MCF 10A (cell line): ENCODE data around the gene VAV3. TPM values are rescaled to one million over a fixed set of nuclear protein-coding genes. Genes with fewer than 3 reads are reported as not detected.
A peak's percentile ranks its signal among the peaks of the same experiment; 100 is the strongest.

Experiments
- BruUV-seq: library from RNA; stranded (reverse); fragments of 400-500 nt; replicated peaks from 2 replicates; lab custom pipeline; 2021; lab: Mats Ljungman, UMichigan
- CTCF ChIA-PET: fragments of 300-600 bp; sonication (Branson Sonifier 250); formaldehyde crosslinking; extraction: SDS; loops from one replicate; lab custom pipeline; 2021; ENCODE audit warnings: antibody characterized with exemption, inconsistent platforms; lab: Yijun Ruan, JAX
- POLR2A ChIA-PET: fragments of 300-600, 350-650 bp; sonication (Branson Sonifier 250); formaldehyde crosslinking; extraction: SDS; loops from one replicate; lab custom pipeline; 2020; ENCODE audit warnings: antibody characterized with exemption, inconsistent platforms; lab: Yijun Ruan, JAX
- DNase-seq: peaks from one replicate; pipeline ENCODE4 v3.0.0-alpha.2; 2018; ENCODE audit not compliant: unreplicated experiment
- H3K27ac Mint-ChIP-seq: one replicate; pipeline ENCODE4 v1.8.0; 2022; ENCODE audit warnings: mild to moderate bottlenecking, low read depth, mixed read lengths; ENCODE audit not compliant: unreplicated experiment
- H3K27me3 Mint-ChIP-seq: one replicate; pipeline ENCODE4 v1.8.0; 2022; ENCODE audit warnings: mixed read lengths; ENCODE audit not compliant: insufficient read depth, unreplicated experiment
- H3K36me3 Mint-ChIP-seq: one replicate; pipeline ENCODE4 v1.8.0; 2022; ENCODE audit warnings: mild to moderate bottlenecking, moderate library complexity, mixed read lengths; ENCODE audit not compliant: insufficient read depth, unreplicated experiment
- H3K4me1 Mint-ChIP-seq: one replicate; pipeline ENCODE4 v1.8.0; 2022; ENCODE audit warnings: mixed read lengths; ENCODE audit not compliant: insufficient read depth, unreplicated experiment
- H3K4me3 Mint-ChIP-seq: one replicate; pipeline ENCODE4 v1.8.0; 2022; ENCODE audit warnings: mild to moderate bottlenecking, moderate library complexity, mixed read lengths; ENCODE audit not compliant: unreplicated experiment
- H3K9me3 Mint-ChIP-seq: one replicate; pipeline ENCODE4 v1.8.0; 2022; ENCODE audit warnings: mixed read lengths; ENCODE audit not compliant: unreplicated experiment
- intact Hi-C: fragments of 100-400 bp; cut with micrococcal nuclease; formaldehyde crosslinking; loops from 2 replicates; pipeline ENCODE4 v1.14.1; 2022
- total RNA-seq: library from RNA; stranded (reverse); gene quantifications from 2 replicates; pipeline ENCODE4 v1.2.3, GENCODE V29; 2022
- TF ChIP-seq, protein P1 (sequence below): fragments of 200-600 bp; IDR thresholded peaks from one replicate; pipeline ENCODE4 v1.8.0; 2022; ENCODE audit warnings: antibody characterized with exemption, mild to moderate bottlenecking; ENCODE audit not compliant: unreplicated experiment

VAV3 gene
- total RNA-seq, 1 experiment from 2014 or later, result 2.0 TPM

DNA sequence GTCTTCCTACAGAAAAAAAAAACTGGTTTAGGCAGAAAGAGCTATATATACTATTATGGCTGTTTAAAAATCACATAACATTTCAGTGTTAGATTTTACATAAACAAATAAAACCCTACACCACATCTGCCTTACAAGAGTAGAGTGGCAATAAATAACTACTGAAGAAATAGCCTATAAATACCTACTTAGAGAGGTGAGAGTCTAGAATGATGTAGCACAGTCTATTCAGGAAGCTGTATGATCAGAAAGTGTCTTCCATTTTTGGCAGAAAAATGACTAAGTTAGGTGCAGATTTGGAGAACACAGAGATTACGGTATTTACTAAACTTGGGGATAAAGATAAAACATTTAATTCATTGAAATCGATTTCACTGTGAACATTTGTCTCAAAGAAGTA lies 75.5 kb downstream of the VAV3 start:
- DNase-seq, result no peak
- TF ChIP-seq, protein P1, sequence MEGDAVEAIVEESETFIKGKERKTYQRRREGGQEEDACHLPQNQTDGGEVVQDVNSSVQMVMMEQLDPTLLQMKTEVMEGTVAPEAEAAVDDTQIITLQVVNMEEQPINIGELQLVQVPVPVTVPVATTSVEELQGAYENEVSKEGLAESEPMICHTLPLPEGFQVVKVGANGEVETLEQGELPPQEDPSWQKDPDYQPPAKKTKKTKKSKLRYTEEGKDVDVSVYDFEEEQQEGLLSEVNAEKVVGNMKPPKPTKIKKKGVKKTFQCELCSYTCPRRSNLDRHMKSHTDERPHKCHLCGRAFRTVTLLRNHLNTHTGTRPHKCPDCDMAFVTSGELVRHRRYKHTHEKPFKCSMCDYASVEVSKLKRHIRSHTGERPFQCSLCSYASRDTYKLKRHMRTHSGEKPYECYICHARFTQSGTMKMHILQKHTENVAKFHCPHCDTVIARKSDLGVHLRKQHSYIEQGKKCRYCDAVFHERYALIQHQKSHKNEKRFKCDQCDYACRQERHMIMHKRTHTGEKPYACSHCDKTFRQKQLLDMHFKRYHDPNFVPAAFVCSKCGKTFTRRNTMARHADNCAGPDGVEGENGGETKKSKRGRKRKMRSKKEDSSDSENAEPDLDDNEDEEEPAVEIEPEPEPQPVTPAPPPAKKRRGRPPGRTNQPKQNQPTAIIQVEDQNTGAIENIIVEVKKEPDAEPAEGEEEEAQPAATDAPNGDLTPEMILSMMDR, result no peak
- Mint-ChIP-seq H3K9me3 (no peaks in the 10 kb centered on the region), H3K27me3 (no peaks in the 10 kb centered on the region), H3K4me3 (no peak overlapping the region), H3K4me1 (no peaks in the 10 kb centered on the region), H3K27ac (no peak overlapping the region), H3K36me3 (no peaks in the 10 kb centered on the region)
- CTCF ChIA-PET, result no interaction called here
- POLR2A ChIA-PET, result interaction anchor here (0.8 kb wide), 1 partner anchor 10 kb away, joined by 5 read pairs; no protein-coding TSS in a partner anchor
- intact Hi-C loops, result no loop called here
- no TSS peak for BruUV-seq

DNA sequence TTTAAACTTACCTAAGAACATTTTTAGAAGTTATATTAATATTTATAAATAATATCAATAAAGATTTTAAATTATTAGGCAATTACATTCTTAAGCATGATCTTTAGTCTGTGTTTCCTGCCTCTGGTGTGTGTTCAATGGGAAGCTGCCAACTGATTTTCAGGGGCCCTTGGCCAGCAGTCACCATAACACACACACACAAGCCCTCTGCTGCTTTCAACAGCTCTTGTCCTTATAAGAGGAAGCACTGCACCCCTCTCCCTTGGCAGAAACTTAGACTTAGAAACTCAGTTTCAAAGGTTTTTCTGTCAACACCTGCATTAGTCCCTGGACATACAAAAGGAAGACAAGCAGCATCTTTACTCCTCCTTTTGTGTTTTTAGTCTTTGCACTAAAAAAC lies 81.4 kb downstream of the VAV3 start:
- CTCF ChIA-PET, result interaction anchor here (0.6 kb wide), 2 partner anchors 30 to 274 kb away, joined by 3 read pairs; no protein-coding TSS in a partner anchor
- no peaks in the 10 kb centered on the region for H3K27me3 Mint-ChIP-seq
- POLR2A ChIA-PET, result no interaction called here
- H3K4me1 Mint-ChIP-seq, result peaks cover 6% of the 10 kb centered on the region
- intact Hi-C loops, result no loop called here
- no peak overlapping the region for H3K4me3 Mint-ChIP-seq
- no peak overlapping the region for H3K27ac Mint-ChIP-seq
- no peaks in the 10 kb centered on the region for H3K36me3 Mint-ChIP-seq
- TF ChIP-seq, protein P1, result no peak
- no peak for DNase-seq
- BruUV-seq, result no TSS peak
- H3K9me3 Mint-ChIP-seq, result no peaks in the 10 kb centered on the region

DNA sequence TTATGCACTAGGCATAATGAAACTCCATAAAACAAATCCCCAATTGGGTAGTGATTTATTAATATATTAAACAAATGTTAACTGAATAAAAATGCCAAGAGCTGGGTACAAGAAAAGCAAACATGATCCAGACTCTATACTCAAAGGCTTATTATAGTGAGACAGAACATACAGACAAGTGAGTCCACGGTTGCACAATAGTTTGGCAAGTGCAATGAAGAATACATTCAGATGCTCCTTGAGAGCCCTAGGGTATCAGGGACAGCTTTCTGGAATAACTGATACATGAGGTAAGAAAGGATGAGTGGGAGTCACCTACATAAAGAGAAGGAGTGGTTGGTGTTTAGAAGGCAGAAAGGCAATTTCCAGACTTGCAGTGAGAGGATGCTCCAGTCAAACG lies 85.1 kb downstream of the VAV3 start:
- H3K9me3 Mint-ChIP-seq, result peaks cover 5% of the 10 kb centered on the region
- no peak overlapping the region for H3K4me3 Mint-ChIP-seq
- peak; percentile 69 for DNase-seq
- H3K36me3 Mint-ChIP-seq, result no peaks in the 10 kb centered on the region
- BruUV-seq, result no TSS peak
- no peaks in the 10 kb centered on the region for H3K27me3 Mint-ChIP-seq
- intact Hi-C loops, result loop anchor here (10.0 kb wide), 2 partner anchors 95 to 325 kb away; partner anchors contain the start of gene SLC25A24
- TF ChIP-seq, protein P1, result no peak
- ChIA-PET POLR2A (interaction anchor here (0.9 to 1.4 kb wide), 4 partner anchors 10 to 114 kb away, joined by 3 to 5 read pairs (median 3); no protein-coding TSS in a partner anchor), CTCF (interaction anchor here (0.6 kb wide), 1 partner anchor 98 kb away, joined by 3 read pairs; no protein-coding TSS in a partner anchor)
- H3K27ac Mint-ChIP-seq, result no peak overlapping the region
- peaks cover 33% of the 10 kb centered on the region for H3K4me1 Mint-ChIP-seq

DNA sequence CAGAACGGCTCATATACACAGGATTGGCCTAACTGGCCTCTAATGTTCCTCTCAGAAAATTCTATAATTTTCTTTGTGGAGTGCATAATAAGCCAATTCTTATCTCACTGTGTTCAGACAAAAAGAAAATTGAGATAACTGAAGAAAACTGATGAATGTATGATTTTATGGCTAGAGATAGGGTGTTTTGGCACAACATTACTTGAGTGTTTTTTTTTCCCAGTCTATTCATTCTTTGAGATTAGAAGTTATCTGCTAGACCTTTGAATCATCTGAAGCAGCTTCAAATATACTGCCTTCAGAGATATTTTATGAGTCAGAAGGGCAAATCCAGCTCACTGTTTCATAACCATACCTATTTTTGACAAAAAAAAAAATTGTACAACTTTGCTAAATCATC lies 85.6 kb downstream of the VAV3 start:
- Mint-ChIP-seq H3K4me3 (no peak overlapping the region), H3K36me3 (no peaks in the 10 kb centered on the region), H3K4me1 (peaks cover 33% of the 10 kb centered on the region), H3K27me3 (no peaks in the 10 kb centered on the region), H3K9me3 (peaks cover 5% of the 10 kb centered on the region), H3K27ac (no peak overlapping the region)
- DNase-seq, result peak; percentile 33
- ChIA-PET POLR2A (interaction anchor here (0.9 to 1.4 kb wide), 5 partner anchors 10 to 115 kb away, joined by 3 to 5 read pairs (median 3); no protein-coding TSS in a partner anchor), CTCF (no interaction called here)
- TF ChIP-seq, protein P1, result no peak
- BruUV-seq, result no TSS peak
- intact Hi-C loops, result loop anchor here (10.0 kb wide), 2 partner anchors 95 to 325 kb away; partner anchors contain the start of gene SLC25A24
